GM18951 (cell line): ENCODE measurements around the gene ELL.
"Not testable (repeated sequence)": the region's sequence is repeated elsewhere in the genome, so short reads cannot be mapped to it uniquely, and the experiment has no call there.

Experiments used
- POLR2A ChIP-seq: IDR thresholded peaks from 4 replicates; pipeline ENCODE4 v1.6.1; 2011; ENCODE audit warnings: mild to moderate bottlenecking; ENCODE audit not compliant: insufficient read length, insufficient read depth; ENCODE audit errors: extremely low read depth
- in situ Hi-C: fragments of 300-500 bp; cut with MboI; formaldehyde crosslinking; loops from one replicate; pipeline ENCODE4 v1.12.0; 2022; ENCODE audit warnings: low sequenced_read_pairs, mixed read lengths, inconsistent platforms; ENCODE audit not compliant: unreplicated experiment

ELL gene

GRCh38 chr19:18521692-18522123, at the start of gene ELL:
TSS of gene ELL (minus strand) at chr19:18522070. CDS start at chr19:18522055, 15 bp downstream.
- in situ Hi-C loops: no loop called here
- TF ChIP-seq POLR2A: peak; percentile 91

DNA sequence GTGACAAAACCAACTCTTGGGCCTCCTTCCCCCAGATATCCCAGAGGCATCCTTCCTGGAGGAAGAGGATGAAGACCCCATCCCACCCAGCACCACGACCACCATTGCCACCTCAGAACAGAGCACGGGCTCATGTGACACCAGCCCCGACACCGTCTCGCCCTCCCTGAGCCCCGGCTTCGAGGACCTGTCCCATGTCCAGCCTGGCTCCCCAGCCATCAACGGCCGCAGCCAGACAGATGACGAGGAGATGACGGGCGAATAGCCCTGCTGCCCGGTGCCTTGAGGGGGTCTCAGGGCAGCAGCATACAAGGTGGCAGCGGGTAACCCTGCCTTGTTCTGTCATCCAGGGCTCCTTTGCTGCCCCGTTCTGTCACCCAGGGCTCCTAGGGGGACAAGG, 46.5 kb upstream of the ELL start:
- in situ Hi-C loops: no loop called here
- no peak for TF ChIP-seq POLR2A

DNA sequence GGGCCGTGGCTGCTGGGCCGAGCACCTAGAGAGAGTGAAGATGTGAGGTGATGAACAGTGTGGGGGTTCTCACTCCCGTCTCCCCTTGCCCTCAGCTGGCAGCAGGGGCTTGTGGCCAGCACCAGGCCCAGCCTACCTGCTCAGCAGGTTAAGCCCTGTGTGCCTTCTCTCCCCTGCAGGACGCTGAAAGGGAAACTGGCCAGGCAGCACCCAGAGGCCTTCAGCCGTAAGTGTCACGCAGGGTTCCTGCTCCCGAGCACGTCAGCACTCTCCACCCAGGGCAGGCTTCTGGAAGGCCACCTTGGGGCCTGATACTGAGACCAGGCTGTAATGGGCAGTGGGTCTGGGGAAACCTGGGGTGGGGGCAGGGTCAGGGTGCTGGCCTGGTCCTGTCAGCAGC, 45.1 kb upstream of the ELL start:
- TF ChIP-seq POLR2A: no peak
- in situ Hi-C loops: no loop called here

GRCh38 chr19:18562086-18562485, 40.2 kb upstream of the ELL start:
- TF ChIP-seq POLR2A: no peak
- in situ Hi-C loops: no loop called here

DNA sequence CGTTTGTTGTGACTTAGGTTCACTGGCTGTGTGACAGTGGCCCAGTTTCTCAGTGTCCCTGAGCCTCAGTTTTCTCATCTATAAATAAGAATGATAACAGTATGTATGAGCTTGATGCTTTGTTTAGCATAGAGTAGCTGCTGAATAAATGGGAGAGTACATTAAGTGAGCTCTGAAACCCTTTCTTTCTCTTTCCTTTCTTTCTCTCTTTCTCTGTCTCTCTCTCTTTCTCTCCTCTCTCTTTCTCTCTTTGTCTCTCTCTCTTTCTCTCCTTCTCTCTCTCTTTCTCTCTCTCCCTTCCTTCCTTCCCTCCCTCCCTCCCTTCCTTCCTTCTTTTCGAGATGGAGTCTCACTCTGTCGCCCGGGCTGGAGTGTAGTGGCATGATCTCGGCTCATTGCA, 37.8 kb upstream of the ELL start:
- in situ Hi-C loops: no loop called here
- TF ChIP-seq POLR2A: no peak

DNA sequence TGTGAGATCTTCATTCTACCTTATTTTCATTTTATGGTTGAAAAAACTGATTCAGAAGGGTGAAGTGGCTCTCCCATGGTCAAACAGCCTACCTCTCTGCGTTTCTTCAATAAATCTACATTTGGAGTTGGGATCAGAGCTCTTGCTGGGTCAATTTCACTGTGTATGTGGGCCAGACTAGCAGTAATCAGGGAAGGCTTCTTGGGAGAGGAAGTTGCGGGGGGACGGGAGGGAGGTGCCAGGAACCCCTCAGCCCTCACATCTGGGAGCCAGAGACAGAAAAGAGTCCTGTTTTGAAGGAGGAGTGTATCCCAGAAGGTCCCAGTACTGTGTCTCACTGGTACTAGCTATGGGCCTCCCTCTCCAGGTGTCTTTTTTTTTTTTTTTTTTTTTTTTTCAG, 36.7 kb upstream of the ELL start:
- TF ChIP-seq POLR2A: no peak

GRCh38 chr19:18558202-18558555, 36.3 kb upstream of the ELL start:
- in situ Hi-C loops: no loop called here
- no peak for TF ChIP-seq POLR2A

More for the DNA sequence above, 36.7 kb upstream of the ELL start:
- in situ Hi-C loops: no loop called here

DNA sequence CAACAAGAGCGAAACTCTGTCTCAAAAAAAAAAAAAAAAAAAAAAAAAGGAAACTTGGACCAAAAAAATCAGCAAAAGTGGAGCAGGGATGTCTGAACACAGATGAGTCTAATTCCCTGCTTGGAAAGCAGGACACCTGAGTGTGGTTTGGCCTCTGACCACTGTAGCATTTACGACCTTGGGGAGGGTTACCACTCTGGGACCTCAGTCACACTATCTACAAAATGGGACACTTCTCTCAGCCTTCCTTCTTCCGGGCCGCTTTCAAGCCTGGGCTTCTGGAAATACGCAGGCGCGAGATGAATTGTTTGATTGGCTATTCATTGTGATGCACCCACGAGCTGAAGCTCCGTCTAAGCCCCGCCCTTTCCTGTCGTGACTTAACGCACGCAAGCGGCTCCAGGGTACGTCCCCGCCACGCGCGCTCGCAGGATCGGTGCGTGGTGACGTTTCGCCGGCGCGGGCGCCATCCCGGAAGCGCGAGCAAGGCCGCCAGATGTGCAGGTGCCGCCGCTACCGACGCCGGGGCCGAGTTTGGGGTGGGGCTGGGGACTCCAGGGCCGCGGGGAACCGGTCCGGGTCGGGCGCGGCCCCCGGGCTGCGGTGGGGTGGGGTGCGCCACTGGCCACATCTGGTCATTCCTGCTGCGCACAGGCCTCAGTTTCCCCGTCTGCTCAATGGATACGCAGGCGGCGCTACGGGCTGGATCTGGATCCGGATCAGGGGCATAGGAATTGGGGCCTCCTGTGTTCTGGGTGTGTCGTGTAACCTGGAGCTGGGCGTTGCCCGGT, 35.7 kb upstream of the ELL start, which contains the start of gene KXD1:
TSS of gene KXD1 (plus strand) at position 460 of the 791 bp plus-strand sequence. CDS start 4,187 bp downstream, outside the sequence.
- in situ Hi-C loops: no loop called here
- TF ChIP-seq POLR2A: peak; percentile 81

DNA sequence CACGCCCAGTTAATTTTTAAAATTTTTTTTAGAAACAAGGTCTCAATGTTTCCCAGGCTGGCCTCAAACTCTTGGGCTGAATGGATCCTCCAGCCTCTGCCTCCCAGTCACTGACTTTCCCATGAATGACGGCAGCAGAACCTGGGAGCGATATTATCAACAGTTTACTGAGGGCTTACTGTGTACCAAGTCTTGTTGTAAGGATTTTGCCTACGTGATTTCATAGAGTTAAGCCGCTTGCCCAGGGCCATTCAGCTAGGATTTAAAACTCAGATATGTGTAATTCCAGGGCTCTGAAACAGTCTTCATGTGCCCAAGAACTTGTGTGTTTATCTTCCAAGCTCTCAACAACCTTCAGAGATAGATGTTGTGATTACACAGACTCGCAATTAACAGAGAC, 29.8 kb upstream of the ELL start:
- TF ChIP-seq POLR2A: no peak
- in situ Hi-C loops: no loop called here

DNA sequence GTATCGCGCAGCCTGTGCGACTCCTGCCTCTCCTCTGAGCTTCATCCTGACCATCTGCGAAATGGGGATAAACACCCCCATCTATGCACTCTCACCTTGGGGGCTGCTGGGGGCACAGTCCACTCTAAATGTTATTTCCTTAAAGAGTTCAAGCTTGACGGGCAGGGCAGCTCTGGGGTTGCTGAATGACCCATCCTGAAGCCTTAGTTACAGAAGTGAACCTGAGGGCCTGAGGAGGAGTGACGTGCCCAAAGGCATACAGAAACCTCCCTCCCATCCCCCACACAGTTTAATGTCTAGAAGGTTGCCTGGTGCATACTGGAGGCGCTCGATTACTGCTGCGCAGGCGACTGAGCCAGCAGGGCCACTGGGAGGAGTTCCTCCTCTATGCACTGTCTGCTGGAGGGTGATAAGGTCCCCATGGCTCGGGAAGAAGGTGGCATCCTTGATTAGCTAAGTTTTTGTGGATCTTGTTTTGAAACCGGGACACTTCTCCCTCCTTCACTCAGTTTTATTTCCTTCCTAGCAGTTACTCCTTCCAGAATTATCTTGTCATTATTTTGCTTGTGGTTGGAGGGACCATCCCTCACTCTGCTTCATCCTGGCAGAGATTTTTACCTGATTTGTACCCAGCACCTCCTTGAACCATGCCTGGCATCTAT, 22.1 kb upstream of the ELL start:
- no peak for TF ChIP-seq POLR2A
- in situ Hi-C loops: no loop called here

GRCh38 chr19:18542941-18543813, 21.3 kb upstream of the ELL start, which contains the start of gene FKBP8:
TSS of gene FKBP8 (minus strand) at chr19:18543573. CDS start at chr19:18541970, 1,603 bp downstream.
- in situ Hi-C loops: no loop called here
- TF ChIP-seq POLR2A: peak; percentile 6

GRCh38 chr19:18541992-18542940, 20.4 kb upstream of the ELL start:
- in situ Hi-C loops: no loop called here
- TF ChIP-seq POLR2A: no peak

DNA sequence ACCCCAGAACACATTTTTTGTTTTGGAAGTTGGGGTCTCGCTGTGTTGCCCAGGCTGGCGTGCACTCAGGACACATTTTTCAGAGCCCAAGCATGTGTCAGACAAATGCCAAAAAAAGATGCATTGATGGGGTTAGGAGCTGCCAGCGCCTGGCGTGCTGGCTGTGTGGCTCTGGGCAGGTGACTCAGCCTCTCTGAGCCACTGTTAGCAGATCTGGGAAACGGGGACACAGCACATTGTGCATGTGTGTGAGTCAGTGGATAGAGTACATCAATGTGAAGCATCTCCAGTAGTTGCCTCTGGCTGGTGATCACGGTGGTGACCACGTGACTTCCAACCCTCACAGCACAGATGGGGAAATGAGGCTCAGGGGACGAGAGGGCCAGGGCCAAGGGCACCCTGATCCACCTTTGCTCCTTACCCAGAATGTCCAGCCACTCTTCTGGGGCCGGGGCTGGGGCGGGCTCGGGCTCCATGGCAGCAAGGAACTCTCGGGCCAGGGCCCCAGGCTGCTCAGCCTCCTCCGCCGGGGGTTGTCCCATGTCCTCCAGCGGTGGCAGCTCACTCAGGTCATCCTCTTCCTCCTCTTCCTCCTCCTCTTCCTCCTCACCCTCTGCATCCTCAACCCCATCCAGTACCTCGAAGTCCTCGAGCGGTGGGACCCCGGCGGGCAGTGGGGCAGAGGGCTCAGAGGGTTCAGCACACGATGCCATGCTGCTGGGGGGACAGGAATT, 19.6 kb upstream of the ELL start:
- no peak for TF ChIP-seq POLR2A
- in situ Hi-C loops: no loop called here

DNA sequence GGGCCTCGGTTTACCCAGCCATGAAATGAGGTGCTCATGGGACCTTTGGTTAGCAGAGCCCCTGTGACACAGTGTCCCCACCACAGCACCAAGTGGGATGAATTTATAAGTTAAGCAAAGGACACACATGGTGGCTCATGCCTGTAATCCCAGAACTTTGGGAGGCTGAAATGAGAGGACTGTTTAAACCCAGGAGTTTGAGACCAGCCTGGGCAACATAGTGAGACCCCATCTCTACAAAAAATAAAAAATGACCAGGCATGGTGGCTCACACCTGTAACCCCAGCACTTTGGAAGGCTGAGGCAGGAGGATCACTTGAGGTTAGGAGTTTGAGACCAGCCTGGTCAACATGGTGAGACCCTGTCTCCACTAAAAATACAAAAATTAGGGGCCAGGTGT, 18.3 kb upstream of the ELL start:
- in situ Hi-C loops: not testable (repeated sequence)
